Natural killer cell (primary cell): ENCODE results near the gene PANK2. TPM values are rescaled to one million over a fixed set of nuclear protein-coding genes. Genes with fewer than 3 reads are reported as not detected.

Source experiments
- ATAC-seq, 3 donors: fragments of 150-1000 bp in 2 of 3; fragments of 200-7000 bp in 1 of 3; cut with Tn5 transposase; 1 replicate in 1 of 3; 2 replicates in 2 of 3; pipeline ENCODE4 v1.10.0; 2021; ENCODE audit warnings: mild to moderate bottlenecking in 2 of 3, moderate library complexity in 2 of 3
- DNase-seq, 2 donors: peaks; one replicate each; pipeline versions ENCODE4 v3.0.0 to v3.0.0-alpha.2; 2013 to 2021; ENCODE audit warnings: mixed read lengths in 1 of 2
- H3K27ac ChIP-seq: one replicate; pipeline ENCODE4 v1.5.1; 2013; ENCODE audit warnings: mild to moderate bottlenecking, low read length
- H3K27me3 ChIP-seq: one replicate; pipeline ENCODE4 v1.6.1; 2013; ENCODE audit warnings: low read length; ENCODE audit not compliant: control insufficient read depth, insufficient read depth
- H3K36me3 ChIP-seq: one replicate; pipeline ENCODE4 v1.6.1; 2013; ENCODE audit warnings: low read length; ENCODE audit not compliant: control insufficient read depth, insufficient read depth
- H3K4me1 ChIP-seq: one replicate; pipeline ENCODE4 v1.6.1; 2013; ENCODE audit warnings: low read length; ENCODE audit not compliant: control insufficient read depth, insufficient read depth
- H3K4me3 ChIP-seq: one replicate; pipeline ENCODE4 v1.5.1; 2013; ENCODE audit warnings: low read length
- H3K9me3 ChIP-seq: one replicate; pipeline ENCODE4 v1.6.1; 2013; ENCODE audit warnings: low read length; ENCODE audit not compliant: control insufficient read depth, insufficient read depth
- H3K27ac Mint-ChIP-seq, 2 donors: one replicate each; pipeline ENCODE4 v1.8.0; 2022; ENCODE audit warnings: mild to moderate bottlenecking in 2 of 2, mixed read lengths in 2 of 2, moderate library complexity in 1 of 2
- H3K27me3 Mint-ChIP-seq, 2 donors: one replicate each; pipeline ENCODE4 v1.8.0; 2022; ENCODE audit warnings: low read depth in 2 of 2, mixed read lengths in 2 of 2
- H3K36me3 Mint-ChIP-seq: one replicate; pipeline ENCODE4 v1.8.0; 2022; ENCODE audit warnings: mixed read lengths
- H3K4me1 Mint-ChIP-seq, 2 donors: one replicate each; pipeline ENCODE4 v1.8.0; 2022; ENCODE audit warnings: mixed read lengths in 2 of 2
- H3K4me3 Mint-ChIP-seq: one replicate; pipeline ENCODE4 v1.8.0; 2022; ENCODE audit warnings: mild to moderate bottlenecking, moderate library complexity, mixed read lengths
- H3K9me3 Mint-ChIP-seq, 2 donors: one replicate each; pipeline ENCODE4 v1.8.0; 2022; ENCODE audit warnings: mixed read lengths in 2 of 2
- CTCF ChIP-seq: fragments of 200-600 bp; IDR thresholded peaks from one replicate; pipeline ENCODE4 v1.8.0; 2022; ENCODE audit warnings: antibody characterized with exemption
- WGBS: methylation state at CpG from one replicate; pipeline ENCODE4 v1.1.7; 2013; ENCODE audit warnings: missing lambda C conversion rate; ENCODE audit not compliant: insufficient coverage; 5-methylcytosine and 5-hydroxymethylcytosine counted together
- intact Hi-C: fragments of 100-400 bp; cut with micrococcal nuclease; formaldehyde crosslinking; loops from one replicate; pipeline ENCODE4 v1.14.2; 2022
- total RNA-seq, 4 donors: library from RNA; stranded (reverse); fragments of 120-200 nt in 1 of 4; gene quantifications; one replicate each; pipeline versions ENCODE4 v1.2.3 to v1.2.4, GENCODE V29; 2013 to 2022

PANK2 gene
- total RNA-seq, 3 donors from 2014 or later (not counting 1 experiment from before 2014, with no cell fraction given): 50.5 to 74.3 (median 61.3) TPM

GRCh38 chr20:3848565-3848964 is 40.6 kb upstream of the PANK2 start:
- H3K4me1 Mint-ChIP-seq: peaks cover 16 to 31% of the 10 kb centered on the region in 2 donors
- no peaks in the 10 kb centered on the region for H3K27me3 Mint-ChIP-seq
- 94% methylated on average over 1 of the region's 1 CpG for WGBS
- ATAC-seq (no peak), DNase-seq (no peak)
- H3K4me3 Mint-ChIP-seq: peak overlapping the region; percentile 55
- peaks cover 22% of the 10 kb centered on the region for H3K4me1 ChIP-seq
- H3K27ac ChIP-seq: no peak overlapping the region
- no peaks in the 10 kb centered on the region for H3K36me3 Mint-ChIP-seq
- no peaks in the 10 kb centered on the region for H3K27me3 ChIP-seq
- TF ChIP-seq CTCF: no peak
- H3K4me3 ChIP-seq: no peak overlapping the region
- intact Hi-C loops: loop anchor here (5.0 kb wide), 1 partner anchor 51 kb away; the partner anchor contains the start of gene CDC25B
- H3K36me3 ChIP-seq: no peaks in the 10 kb centered on the region
- peak overlapping the region; percentile 81 to 89 for H3K27ac Mint-ChIP-seq
- H3K9me3 Mint-ChIP-seq: no peaks in the 10 kb centered on the region
- no peaks in the 10 kb centered on the region for H3K9me3 ChIP-seq

GRCh38 chr20:3854462-3854871 is 34.7 kb upstream of the PANK2 start:
- DNase-seq: no peak
- Mint-ChIP-seq H3K4me3 (no peak overlapping the region), H3K9me3 (no peaks in the 10 kb centered on the region), H3K27me3 (no peaks in the 10 kb centered on the region), H3K4me1 (peaks cover 15 to 16% of the 10 kb centered on the region in 2 donors), H3K27ac (no peak overlapping the region), H3K36me3 (peaks cover 7% of the 10 kb centered on the region)
- WGBS: 97% methylated on average over 3 of the region's 4 CpGs
- ATAC-seq: no peak
- Histone ChIP-seq H3K36me3 (peaks cover 18% of the 10 kb centered on the region), H3K27me3 (no peaks in the 10 kb centered on the region), H3K27ac (no peak overlapping the region), H3K4me1 (no peaks in the 10 kb centered on the region), H3K9me3 (no peaks in the 10 kb centered on the region), H3K4me3 (no peak overlapping the region)
- intact Hi-C loops: loop anchor here (2.0 kb wide), 2 partner anchors 34 to 68 kb away; partner anchors contain the start of genes AP5S1 and CENPB
- no peak for TF ChIP-seq CTCF

DNA sequence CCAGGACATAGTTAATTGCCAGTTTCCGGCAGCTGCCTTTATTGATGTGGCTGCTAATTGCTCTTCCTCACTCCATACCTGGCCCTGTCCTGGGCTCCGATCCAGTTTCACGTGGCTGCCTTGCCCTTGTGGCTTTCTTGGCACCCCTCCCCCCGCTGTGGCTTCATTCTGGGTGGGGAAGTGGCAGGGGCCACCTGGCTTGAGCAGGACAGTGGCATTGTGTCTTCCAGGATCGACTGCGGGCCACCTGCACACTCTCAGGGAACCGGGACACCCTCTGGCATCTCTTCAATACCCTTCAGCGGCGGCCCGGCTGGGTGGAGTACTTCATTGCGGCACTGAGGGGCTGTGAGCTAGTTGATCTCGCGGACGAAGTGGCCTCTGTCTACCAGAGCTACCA is 31.8 kb upstream of the PANK2 start:
- Histone ChIP-seq H3K4me3 (no peak overlapping the region), H3K27me3 (no peaks in the 10 kb centered on the region), H3K27ac (no peak overlapping the region), H3K9me3 (no peaks in the 10 kb centered on the region), H3K36me3 (peaks cover 34% of the 10 kb centered on the region), H3K4me1 (no peaks in the 10 kb centered on the region)
- intact Hi-C loops: no loop called here
- H3K9me3 Mint-ChIP-seq: no peaks in the 10 kb centered on the region
- DNase-seq: no peak
- H3K4me3 Mint-ChIP-seq: no peak overlapping the region
- WGBS: 81% methylated on average over 14 of the region's 14 CpGs
- no peaks in the 10 kb centered on the region for H3K27me3 Mint-ChIP-seq
- peak overlapping the region in 1 of 2 donors; percentile 61 for H3K27ac Mint-ChIP-seq
- no peak for ATAC-seq
- peaks cover 11 to 12% of the 10 kb centered on the region in 2 donors for H3K4me1 Mint-ChIP-seq
- TF ChIP-seq CTCF: no peak
- H3K36me3 Mint-ChIP-seq: peaks cover 7% of the 10 kb centered on the region

DNA sequence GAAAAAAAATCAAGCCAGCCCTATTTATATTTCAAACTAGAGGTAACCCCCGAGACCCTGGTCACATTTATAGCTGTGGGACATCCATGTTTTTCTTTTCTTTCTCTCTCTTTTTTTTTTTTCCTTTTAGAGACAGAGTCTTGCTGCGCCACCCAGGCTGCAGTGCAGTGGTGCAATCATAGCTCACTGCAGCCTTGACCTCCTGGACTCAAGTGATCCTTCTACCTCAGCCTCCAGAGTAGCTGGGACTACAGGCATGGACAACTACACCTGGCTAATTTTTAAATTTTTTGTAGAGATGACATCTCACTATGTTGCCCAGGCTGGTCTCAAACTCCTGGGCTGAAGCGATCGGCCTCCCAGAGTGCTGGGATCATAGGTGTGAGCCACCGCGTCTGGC is 30.5 kb upstream of the PANK2 start:
- DNase-seq (no peak), ATAC-seq (no peak)
- H3K36me3 ChIP-seq: peaks cover 47% of the 10 kb centered on the region
- peaks cover 7% of the 10 kb centered on the region for H3K36me3 Mint-ChIP-seq
- H3K27me3 ChIP-seq: no peaks in the 10 kb centered on the region
- WGBS: 95% methylated on average over 6 of the region's 6 CpGs
- H3K9me3 ChIP-seq: no peaks in the 10 kb centered on the region
- no peak overlapping the region for H3K27ac Mint-ChIP-seq
- H3K4me1 ChIP-seq: no peaks in the 10 kb centered on the region
- H3K4me1 Mint-ChIP-seq: peaks cover 11 to 15% of the 10 kb centered on the region in 2 donors
- H3K27ac ChIP-seq: no peak overlapping the region
- H3K4me3 ChIP-seq: no peak overlapping the region
- no peaks in the 10 kb centered on the region for H3K27me3 Mint-ChIP-seq
- intact Hi-C loops: no loop called here
- H3K9me3 Mint-ChIP-seq: no peaks in the 10 kb centered on the region
- TF ChIP-seq CTCF: no peak
- H3K4me3 Mint-ChIP-seq: no peak overlapping the region
